ENCODE results near the gene FOXG1. TPM values are rescaled to one million over a fixed set of nuclear protein-coding genes. Genes with fewer than 3 reads are reported as not detected.

FOXG1 gene
- total RNA-seq, 1 donor: 0.63 TPM

DNA sequence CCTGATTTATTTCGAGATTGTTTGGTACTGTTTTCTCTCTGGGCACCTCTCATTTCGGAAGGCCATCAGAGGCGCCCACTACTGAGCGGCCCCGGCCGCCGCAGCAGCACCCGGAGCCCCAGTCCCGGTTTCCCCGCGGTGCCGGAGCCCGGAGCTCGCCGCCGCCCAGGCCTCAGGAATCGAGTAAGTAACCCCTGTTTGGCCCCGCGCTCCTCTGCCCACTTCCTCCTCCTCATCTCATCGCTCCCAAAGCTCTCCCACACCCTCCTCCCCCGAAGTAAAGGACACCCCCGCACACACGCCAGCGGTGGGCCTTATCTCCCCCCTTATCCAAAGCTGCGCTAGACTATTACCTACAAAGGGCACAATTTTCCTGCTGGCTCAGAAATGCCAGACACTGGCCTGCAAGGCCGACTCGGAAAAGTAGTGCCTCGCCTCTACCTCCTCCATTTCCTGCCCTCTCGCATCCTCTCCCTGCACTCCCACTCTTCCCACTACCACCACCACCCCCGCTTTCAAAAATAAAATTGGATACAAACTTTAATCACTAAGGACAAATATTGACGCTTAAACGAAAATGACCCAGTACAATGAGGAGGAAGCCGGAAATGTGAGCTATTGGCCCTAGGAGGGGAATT lies 637 bp upstream of the FOXG1 start:
- TF ChIP-seq, protein P1, sequence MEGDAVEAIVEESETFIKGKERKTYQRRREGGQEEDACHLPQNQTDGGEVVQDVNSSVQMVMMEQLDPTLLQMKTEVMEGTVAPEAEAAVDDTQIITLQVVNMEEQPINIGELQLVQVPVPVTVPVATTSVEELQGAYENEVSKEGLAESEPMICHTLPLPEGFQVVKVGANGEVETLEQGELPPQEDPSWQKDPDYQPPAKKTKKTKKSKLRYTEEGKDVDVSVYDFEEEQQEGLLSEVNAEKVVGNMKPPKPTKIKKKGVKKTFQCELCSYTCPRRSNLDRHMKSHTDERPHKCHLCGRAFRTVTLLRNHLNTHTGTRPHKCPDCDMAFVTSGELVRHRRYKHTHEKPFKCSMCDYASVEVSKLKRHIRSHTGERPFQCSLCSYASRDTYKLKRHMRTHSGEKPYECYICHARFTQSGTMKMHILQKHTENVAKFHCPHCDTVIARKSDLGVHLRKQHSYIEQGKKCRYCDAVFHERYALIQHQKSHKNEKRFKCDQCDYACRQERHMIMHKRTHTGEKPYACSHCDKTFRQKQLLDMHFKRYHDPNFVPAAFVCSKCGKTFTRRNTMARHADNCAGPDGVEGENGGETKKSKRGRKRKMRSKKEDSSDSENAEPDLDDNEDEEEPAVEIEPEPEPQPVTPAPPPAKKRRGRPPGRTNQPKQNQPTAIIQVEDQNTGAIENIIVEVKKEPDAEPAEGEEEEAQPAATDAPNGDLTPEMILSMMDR (IDR thresholded peaks at IDR 0.05; ENCODE audit: insufficient read depth, low read length): no peak
- H3K4me3 ChIP-seq (ENCODE audit: low read depth, low read length): peak overlapping the region; percentile 40
- DNase-seq (ENCODE audit: low read depth): no peak

DNA sequence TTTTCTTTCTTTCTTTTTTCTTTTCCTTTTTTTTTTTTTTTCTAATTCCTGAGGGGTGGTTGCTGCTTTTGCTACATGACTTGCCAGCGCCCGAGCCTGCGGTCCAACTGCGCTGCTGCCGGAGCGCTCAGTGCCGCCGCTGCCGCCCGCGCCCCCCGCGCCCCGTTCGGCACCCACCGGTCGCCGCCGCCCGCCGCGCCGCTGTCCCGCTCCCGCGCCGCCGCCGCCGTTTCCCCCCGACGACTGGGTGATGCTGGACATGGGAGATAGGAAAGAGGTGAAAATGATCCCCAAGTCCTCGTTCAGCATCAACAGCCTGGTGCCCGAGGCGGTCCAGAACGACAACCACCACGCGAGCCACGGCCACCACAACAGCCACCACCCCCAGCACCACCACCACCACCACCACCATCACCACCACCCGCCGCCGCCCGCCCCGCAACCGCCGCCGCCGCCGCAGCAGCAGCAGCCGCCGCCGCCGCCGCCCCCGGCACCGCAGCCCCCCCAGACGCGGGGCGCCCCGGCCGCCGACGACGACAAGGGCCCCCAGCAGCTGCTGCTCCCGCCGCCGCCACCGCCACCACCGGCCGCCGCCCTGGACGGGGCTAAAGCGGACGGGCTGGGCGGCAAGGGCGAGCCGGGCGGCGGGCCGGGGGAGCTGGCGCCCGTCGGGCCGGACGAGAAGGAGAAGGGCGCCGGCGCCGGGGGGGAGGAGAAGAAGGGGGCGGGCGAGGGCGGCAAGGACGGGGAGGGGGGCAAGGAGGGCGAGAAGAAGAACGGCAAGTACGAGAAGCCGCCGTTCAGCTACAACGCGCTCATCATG lies 654 bp downstream of the FOXG1 start:
- peak overlapping the region; percentile 31 for H3K4me3 ChIP-seq (ENCODE audit: low read depth, low read length)
- no peak for DNase-seq (ENCODE audit: low read depth)

DNA sequence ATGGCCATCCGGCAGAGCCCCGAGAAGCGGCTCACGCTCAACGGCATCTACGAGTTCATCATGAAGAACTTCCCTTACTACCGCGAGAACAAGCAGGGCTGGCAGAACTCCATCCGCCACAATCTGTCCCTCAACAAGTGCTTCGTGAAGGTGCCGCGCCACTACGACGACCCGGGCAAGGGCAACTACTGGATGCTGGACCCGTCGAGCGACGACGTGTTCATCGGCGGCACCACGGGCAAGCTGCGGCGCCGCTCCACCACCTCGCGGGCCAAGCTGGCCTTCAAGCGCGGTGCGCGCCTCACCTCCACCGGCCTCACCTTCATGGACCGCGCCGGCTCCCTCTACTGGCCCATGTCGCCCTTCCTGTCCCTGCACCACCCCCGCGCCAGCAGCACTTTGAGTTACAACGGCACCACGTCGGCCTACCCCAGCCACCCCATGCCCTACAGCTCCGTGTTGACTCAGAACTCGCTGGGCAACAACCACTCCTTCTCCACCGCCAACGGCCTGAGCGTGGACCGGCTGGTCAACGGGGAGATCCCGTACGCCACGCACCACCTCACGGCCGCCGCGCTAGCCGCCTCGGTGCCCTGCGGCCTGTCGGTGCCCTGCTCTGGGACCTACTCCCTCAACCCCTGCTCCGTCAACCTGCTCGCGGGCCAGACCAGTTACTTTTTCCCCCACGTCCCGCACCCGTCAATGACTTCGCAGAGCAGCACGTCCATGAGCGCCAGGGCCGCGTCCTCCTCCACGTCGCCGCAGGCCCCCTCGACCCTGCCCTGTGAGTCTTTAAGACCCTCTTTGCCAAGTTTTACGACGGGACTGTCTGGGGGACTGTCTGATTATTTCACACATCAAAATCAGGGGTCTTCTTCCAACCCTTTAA lies 1.5 kb downstream of the FOXG1 start:
- DNase-seq (ENCODE audit: low read depth): no peak
- TF ChIP-seq, protein P1 (IDR thresholded peaks at IDR 0.05; ENCODE audit: insufficient read depth, low read length): no peak
- peak overlapping the region; percentile 44 for H3K4me3 ChIP-seq (ENCODE audit: low read depth, low read length)

More for the DNA sequence above, 654 bp downstream of the FOXG1 start:
- TF ChIP-seq, protein P1 (IDR thresholded peaks at IDR 0.05; ENCODE audit: insufficient read depth, low read length): no peak

DNA sequence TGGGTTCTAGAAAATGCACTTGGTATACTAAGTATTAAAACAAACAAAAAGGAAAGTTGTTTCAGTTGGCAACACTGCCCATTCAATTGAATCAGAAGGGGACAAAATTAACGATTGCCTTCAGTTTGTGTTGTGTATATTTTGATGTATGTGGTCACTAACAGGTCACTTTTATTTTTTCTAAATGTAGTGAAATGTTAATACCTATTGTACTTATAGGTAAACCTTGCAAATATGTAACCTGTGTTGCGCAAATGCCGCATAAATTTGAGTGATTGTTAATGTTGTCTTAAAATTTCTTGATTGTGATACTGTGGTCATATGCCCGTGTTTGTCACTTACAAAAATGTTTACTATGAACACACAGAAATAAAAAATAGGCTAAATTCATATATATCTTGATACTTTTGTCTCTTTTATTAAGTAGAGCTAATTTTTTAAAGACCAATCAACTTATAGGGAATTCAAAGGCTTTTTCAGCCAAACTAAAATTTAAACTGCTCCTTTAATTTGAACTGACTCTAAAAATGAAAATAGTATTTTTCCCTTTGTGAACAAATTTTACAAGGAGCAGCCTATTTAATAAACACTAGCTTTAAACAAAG lies 2.8 kb downstream of the FOXG1 start:
- DNase-seq (ENCODE audit: low read depth): no peak
- H3K4me3 ChIP-seq (ENCODE audit: low read depth, low read length): no peak overlapping the region
- TF ChIP-seq, protein P1 (IDR thresholded peaks at IDR 0.05; ENCODE audit: insufficient read depth, low read length): no peak

DNA sequence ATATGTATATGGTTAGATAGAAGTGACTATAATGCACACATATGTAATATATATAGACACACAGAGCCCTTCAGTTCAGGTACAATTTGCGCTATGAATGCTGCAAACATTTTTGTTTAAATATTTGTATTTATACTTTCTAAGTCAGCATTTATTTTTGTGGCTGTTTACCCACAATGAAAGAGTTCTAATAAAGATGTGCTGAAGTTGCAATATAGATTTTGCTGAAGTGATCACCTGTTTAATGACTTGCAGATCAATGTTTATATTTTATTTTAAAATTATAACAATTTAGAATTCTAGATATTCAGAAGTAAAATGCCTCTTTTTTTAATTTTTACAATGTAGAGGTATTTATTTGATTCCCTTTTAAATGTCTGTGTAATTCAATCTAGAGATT lies 3.5 kb downstream of the FOXG1 start:
- H3K4me3 ChIP-seq (ENCODE audit: low read depth, low read length): no peak overlapping the region
- DNase-seq (ENCODE audit: low read depth): no peak
- TF ChIP-seq, protein P1 (IDR thresholded peaks at IDR 0.05; ENCODE audit: insufficient read depth, low read length): no peak

DNA sequence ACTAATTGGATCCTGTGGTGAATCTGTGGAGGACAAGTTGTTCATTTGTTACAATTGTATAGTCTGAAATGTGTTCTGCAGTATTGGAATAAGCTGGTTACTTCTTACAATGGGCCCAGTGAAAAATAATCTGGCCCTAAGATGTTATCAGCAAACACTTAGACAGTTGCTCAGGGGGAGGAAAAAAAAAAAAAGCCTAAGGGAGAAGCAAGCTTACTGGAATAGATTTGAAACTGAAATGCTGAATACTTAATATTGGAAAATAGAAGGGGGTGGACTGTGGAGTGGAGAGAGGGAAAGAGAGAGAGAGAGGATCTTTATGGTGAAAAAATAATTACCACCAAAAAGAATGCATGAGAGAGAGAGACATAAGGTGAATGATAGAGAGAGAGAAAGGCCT lies 4.0 kb downstream of the FOXG1 start:
- TF ChIP-seq, protein P1 (IDR thresholded peaks at IDR 0.05; ENCODE audit: insufficient read depth, low read length): no peak
- no peak for DNase-seq (ENCODE audit: low read depth)
- H3K4me3 ChIP-seq (ENCODE audit: low read depth, low read length): no peak overlapping the region
